Ureter (tissue), 1 donor: ENCODE measurements around the gene PXMP2. TPM values are rescaled to one million over a fixed set of nuclear protein-coding genes. Genes with fewer than 3 reads are reported as not detected.
"Not testable (repeated sequence)": the region's sequence is repeated elsewhere in the genome, so short reads cannot be mapped to it uniquely, and the experiment has no call there.

ENCODE experiments used
- DNase-seq: peaks from one replicate; pipeline ENCODE4 v3.0.0-alpha.2; 2020; ENCODE audit warnings: low spot score
- total RNA-seq: library from RNA; stranded (reverse); gene quantifications from one replicate; pipeline ENCODE4 v1.2.4, GENCODE V29; 2023
- donor health status: DM: yes; HTN: yes; CAD: no.

Gene PXMP2
- total RNA-seq, 1 donor from 2014 or later = 11.8 TPM

DNA sequence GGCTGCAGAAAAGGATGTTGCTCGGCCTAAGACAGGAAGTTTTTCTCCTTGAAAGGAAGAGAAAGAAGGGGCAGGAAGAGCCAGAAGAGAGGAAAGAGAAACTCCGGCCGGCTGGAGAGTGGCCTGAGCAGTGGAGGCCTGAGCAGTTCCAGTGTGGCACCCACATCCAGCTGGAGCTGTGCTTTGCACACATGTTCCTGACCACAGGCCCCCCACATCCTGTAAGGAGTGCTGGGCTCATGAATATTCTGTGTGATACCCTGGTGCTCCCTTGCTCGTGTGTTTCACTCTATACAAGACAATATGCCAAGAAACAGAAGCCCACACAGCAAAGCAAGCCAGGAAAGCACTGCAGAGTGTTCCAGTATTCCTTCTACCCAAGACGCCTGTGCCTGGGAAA, 27.3 kb upstream of the PXMP2 start:
- DNase-seq = no peak

- no peak for DNase-seq
Measured at GRCh38 chr12:132660996-132661395, 26.4 kb upstream of the PXMP2 start.

GRCh38 chr12:132661972-132662371, 25.4 kb upstream of the PXMP2 start:
- no peak for DNase-seq

DNA sequence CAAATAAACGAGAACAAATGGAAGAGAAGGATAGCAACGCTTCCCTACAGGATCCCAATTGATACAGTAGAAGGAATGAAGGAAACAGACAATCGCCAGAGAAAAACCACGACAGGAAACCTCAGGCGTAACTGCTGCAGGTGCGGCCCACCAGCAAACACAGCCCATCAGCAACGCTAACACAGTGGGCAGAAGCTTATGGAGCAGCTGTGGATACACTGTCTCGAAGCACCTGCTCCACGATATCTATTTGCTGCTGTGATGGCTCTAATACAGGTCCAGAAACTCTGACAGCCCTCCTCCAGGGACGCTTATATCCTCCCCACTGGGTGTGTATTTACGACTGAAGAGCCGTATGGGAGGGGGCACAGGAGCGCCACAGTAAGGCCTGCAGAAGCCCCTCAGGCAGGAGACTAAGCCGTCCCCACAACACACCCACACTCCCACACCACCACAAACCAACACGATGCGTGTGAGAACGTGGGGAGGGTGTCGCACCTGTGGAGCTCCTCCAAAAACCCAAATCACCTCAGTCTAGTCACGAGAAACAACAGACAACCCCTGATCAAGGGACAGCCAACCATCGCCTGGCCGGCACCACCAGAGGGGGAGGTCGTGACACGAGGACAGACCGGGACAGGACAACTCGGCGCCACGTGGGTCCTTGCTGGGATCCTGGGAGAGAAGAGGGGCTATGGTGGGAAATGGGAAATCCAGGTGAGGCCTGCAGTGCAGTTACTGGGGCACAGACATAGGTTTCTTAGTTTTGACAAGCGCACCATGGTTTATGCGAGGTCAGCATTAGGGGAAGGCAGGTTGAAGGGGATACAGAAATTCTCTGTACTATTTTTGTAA, 24.3 kb upstream of the PXMP2 start:
- no peak for DNase-seq

DNA sequence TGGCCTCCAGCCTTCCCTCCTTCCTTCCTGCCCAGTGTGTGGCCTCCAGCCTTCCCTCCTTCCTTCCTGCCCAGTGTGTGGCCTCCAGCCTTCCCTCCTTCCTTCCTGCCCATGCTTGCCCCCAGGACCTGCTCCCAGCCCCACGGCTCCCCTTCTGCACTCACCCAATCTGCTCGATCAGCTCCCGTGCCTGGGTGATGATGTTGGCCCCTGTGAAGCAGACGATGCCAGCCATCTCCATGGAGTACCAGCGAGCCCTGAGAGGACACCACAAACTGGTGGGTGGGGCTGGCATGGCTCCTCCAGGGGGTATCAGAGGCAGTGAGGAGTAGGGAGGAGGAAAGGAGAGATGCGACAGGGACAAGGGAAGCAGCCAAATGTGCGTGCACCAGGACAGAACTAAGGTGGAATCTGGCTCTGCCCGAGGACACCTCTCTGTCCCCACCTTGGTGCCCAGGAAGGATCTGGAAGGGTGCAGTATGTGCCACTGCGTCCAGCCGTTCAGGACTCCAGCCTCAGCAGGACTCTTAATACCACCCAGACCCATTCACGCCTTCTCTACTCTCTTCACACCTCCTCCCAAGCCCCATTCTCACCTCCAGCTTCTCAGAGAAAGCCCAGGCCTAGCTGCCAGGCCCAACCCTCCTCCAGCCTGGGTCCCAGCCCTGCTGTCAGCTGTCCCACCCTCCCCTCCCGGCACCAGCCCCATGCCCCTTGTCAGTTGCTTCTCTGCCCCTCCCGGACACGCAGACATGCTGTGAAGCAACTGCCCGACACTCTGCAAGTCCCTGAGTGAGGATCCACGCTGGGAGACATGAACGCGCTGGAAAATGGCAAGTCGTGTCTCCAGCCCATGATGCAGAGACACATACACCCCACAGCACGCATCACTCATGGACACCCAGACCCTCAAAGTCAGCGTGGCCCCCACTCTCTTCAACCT, 22.9 kb upstream of the PXMP2 start:
- no peak for DNase-seq

GRCh38 chr12:132665149-132665491, 22.3 kb upstream of the PXMP2 start:
- no peak for DNase-seq

- no peak for DNase-seq
Measured at GRCh38 chr12:132665794-132666193, 21.6 kb upstream of the PXMP2 start.

GRCh38 chr12:132668191-132669088, 18.9 kb upstream of the PXMP2 start:
- DNase-seq = no peak

GRCh38 chr12:132669166-132669879, 18.1 kb upstream of the PXMP2 start:
- DNase-seq = no peak

DNA sequence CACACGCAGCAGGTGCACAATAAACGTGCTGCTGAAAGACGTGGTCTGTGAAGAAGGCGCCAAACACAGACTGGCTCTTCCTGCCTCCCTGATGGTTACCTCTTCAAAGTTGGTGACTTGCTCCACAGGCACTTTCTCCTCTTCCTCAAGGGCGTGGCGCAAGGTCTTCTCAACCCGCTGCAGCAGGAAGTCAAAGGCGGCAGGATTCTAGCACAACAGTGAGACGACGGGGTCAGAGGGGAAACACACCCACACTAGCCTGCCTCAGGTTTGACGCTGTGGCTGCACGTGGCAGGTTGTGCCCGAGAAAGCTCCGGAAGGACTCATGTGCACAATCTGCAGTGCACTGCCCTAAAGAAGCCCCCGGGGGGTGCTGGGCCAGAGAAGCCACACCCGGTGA, 15.3 kb upstream of the PXMP2 start:
- DNase-seq = no peak

- DNase-seq = no peak
Measured at GRCh38 chr12:132672678-132673077, 14.7 kb upstream of the PXMP2 start.

DNA sequence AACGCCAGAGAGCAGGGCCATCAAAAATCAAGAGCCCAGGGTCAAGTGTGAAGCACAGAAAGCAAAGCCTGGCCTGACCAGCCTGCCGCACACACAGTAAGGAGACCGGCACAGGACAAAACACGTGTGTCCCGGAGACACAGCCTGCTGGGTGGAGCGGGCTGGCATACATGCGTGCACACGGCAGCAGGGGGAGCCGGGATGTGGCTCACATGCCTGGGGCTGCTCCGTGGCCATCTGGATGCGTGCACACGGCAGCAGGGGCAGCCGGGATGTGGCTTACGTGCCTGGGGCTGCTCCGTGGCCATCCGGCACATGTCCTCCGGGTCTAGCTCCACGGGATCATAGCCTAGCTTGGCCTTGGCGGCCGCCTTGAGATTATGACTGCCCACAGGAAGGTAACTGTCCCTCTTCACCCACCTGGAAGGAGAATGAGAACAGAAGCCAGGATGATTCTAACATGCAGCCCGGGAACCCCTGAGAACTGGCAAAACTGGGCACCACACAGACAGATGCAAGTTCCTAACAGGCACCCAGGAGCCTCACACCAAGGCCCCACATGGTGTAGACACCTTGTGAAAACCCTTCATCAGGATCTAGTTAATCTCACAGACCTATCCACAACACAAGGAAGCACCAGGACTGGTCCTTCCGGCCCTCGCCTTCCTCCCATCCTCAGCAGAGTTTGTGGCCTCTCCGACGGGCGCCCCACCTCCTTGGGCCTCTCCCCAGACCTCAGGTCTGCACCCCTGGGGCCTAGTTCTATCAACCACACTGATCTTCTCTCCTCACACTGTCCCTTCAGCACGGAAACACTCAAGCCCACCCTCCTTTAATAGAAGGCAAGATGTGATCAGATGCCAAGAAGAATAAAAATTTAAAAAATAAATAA, 13.9 kb upstream of the PXMP2 start:
- no peak for DNase-seq

- DNase-seq = no peak
Measured at GRCh38 chr12:132674561-132674960, 12.8 kb upstream of the PXMP2 start.

- no peak for DNase-seq
Measured at GRCh38 chr12:132675757-132676432, 11.5 kb upstream of the PXMP2 start.

DNA sequence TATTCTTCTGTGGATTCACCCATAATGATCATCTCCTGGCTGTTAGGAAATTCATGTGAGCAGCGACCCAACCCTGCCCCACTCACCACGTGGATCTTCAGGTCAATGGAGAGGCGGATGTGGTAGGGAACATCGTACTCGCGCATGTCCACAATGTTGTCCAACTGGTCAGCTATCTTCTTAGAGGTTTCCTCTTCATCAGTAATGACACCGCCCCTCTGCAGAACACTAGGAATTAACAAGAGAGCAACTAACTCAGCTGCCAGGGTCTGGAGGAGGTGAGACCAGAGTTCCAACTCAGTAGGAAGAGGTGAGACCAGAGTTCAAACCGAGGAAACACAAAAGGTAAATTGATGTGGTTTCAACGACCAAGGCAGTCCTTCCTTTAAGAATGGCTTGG, 9.9 kb upstream of the PXMP2 start:
- DNase-seq = no peak

- no peak for DNase-seq
Measured at GRCh38 chr12:132685400-132685799, 2.0 kb upstream of the PXMP2 start.

GRCh38 chr12:132686825-132687210, 569 bp upstream of the PXMP2 start:
- DNase-seq = no peak

- DNase-seq = no peak
Measured at GRCh38 chr12:132689227-132689626, 1.8 kb downstream of the PXMP2 start.

- no peak for DNase-seq
Measured at GRCh38 chr12:132690112-132690511, 2.7 kb downstream of the PXMP2 start.

- not testable (repeated sequence) for DNase-seq
Measured at GRCh38 chr12:132692030-132692429, 4.6 kb downstream of the PXMP2 start.
